ENCODE measurements around the gene APOA5. TPM values are rescaled to one million over a fixed set of nuclear protein-coding genes. Genes with fewer than 3 reads are reported as not detected.

The APOA5 gene
- total and polyA plus RNA-seq, 2 of the 13 experiments (the other 11 are each of a cell fraction or from before 2014, with no cell fraction given), result 44.0 to 49.1 TPM

GRCh38 chr11:116772443-116773202 lies 19.1 kb downstream of the APOA5 start, which contains the start of gene BUD13 (continued):
- TF ChIP-seq ZFX (CRISPR knock-in tag; IDR thresholded peaks at IDR 0.05; ENCODE audit: low read depth) (peak; percentile 95), ZNF441 (CRISPR knock-in tag; IDR thresholded peaks at IDR 0.05; ENCODE audit: borderline replicate concordance) (peak; percentile 46; the same call in 1 of the 2 replicates), ZNF276 (CRISPR knock-in tag; IDR thresholded peaks at IDR 0.05; ENCODE audit: low read depth) (0 out of 2 replicates have a peak, but pooled peaks have one; percentile 81), BHLHE40 (IDR thresholded peaks at IDR 0.05; ENCODE audit: low read length) (peak; percentile 69), NPAS2 (CRISPR knock-in tag; IDR thresholded peaks at IDR 0.05; ENCODE audit: borderline replicate concordance) (no peak), REXO4 (CRISPR knock-in tag; IDR thresholded peaks at IDR 0.05; ENCODE audit: borderline replicate concordance) (no peak), ZNF720 (CRISPR knock-in tag; IDR thresholded peaks at IDR 0.05) (no peak; the same call in 1 of the 2 replicates), SIX4 (CRISPR knock-in tag; IDR thresholded peaks at IDR 0.05) (no peak), ZNF343 (CRISPR knock-in tag; IDR thresholded peaks at IDR 0.05) (peak; percentile 95), PHF20 (CRISPR knock-in tag; IDR thresholded peaks at IDR 0.05) (peak; percentile 88), ZNF205 (CRISPR knock-in tag; IDR thresholded peaks at IDR 0.05) (peak; percentile 100), DBP (CRISPR knock-in tag; IDR thresholded peaks at IDR 0.05; ENCODE audit: not compliant biosample characterization) (no peak), YEATS2 (CRISPR knock-in tag; IDR thresholded peaks at IDR 0.05; ENCODE audit: borderline replicate concordance) (peak; percentile 90; the same call in 1 of the 2 replicates), TOE1 (CRISPR knock-in tag; IDR thresholded peaks at IDR 0.05) (0 out of 2 replicates have a peak, but pooled peaks have one; percentile 52), ZMAT3 (CRISPR knock-in tag; conservative IDR thresholded peaks at IDR 0.05) (peak; percentile 86; the same call in 1 of the 2 replicates), ZNF552 (CRISPR knock-in tag; IDR thresholded peaks at IDR 0.05; ENCODE audit: borderline replicate concordance) (peak; percentile 67; the same call in 1 of the 2 replicates), SKI (IDR thresholded peaks at IDR 0.05; ENCODE audit: partially characterized antibody) (peak; percentile 86), SMYD3 (CRISPR knock-in tag; IDR thresholded peaks at IDR 0.05) (no peak), SALL2 (CRISPR knock-in tag; IDR thresholded peaks at IDR 0.05) (peak; percentile 94), ZNF136 (CRISPR knock-in tag; IDR thresholded peaks at IDR 0.05; ENCODE audit: low read depth) (no peak), KMT2A (CRISPR knock-in tag; IDR thresholded peaks at IDR 0.05) (peak; percentile 97)
- TF ChIP-seq, protein P1, sequence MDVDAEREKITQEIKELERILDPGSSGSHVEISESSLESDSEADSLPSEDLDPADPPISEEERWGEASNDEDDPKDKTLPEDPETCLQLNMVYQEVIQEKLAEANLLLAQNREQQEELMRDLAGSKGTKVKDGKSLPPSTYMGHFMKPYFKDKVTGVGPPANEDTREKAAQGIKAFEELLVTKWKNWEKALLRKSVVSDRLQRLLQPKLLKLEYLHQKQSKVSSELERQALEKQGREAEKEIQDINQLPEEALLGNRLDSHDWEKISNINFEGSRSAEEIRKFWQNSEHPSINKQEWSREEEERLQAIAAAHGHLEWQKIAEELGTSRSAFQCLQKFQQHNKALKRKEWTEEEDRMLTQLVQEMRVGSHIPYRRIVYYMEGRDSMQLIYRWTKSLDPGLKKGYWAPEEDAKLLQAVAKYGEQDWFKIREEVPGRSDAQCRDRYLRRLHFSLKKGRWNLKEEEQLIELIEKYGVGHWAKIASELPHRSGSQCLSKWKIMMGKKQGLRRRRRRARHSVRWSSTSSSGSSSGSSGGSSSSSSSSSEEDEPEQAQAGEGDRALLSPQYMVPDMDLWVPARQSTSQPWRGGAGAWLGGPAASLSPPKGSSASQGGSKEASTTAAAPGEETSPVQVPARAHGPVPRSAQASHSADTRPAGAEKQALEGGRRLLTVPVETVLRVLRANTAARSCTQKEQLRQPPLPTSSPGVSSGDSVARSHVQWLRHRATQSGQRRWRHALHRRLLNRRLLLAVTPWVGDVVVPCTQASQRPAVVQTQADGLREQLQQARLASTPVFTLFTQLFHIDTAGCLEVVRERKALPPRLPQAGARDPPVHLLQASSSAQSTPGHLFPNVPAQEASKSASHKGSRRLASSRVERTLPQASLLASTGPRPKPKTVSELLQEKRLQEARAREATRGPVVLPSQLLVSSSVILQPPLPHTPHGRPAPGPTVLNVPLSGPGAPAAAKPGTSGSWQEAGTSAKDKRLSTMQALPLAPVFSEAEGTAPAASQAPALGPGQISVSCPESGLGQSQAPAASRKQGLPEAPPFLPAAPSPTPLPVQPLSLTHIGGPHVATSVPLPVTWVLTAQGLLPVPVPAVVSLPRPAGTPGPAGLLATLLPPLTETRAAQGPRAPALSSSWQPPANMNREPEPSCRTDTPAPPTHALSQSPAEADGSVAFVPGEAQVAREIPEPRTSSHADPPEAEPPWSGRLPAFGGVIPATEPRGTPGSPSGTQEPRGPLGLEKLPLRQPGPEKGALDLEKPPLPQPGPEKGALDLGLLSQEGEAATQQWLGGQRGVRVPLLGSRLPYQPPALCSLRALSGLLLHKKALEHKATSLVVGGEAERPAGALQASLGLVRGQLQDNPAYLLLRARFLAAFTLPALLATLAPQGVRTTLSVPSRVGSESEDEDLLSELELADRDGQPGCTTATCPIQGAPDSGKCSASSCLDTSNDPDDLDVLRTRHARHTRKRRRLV (CRISPR knock-in tag; IDR thresholded peaks at IDR 0.05), result peak; percentile 66; the same call in 1 of the 2 replicates

All from HepG2 (cell line).